Left forelimb (tissue), 1 donor: ENCODE data around the gene BLID.

Source experiments
- DNase-seq: peaks from one replicate; pipeline ENCODE4 v3.0.0-alpha.2; 2018; ENCODE audit warnings: low spot score

BLID gene

DNA sequence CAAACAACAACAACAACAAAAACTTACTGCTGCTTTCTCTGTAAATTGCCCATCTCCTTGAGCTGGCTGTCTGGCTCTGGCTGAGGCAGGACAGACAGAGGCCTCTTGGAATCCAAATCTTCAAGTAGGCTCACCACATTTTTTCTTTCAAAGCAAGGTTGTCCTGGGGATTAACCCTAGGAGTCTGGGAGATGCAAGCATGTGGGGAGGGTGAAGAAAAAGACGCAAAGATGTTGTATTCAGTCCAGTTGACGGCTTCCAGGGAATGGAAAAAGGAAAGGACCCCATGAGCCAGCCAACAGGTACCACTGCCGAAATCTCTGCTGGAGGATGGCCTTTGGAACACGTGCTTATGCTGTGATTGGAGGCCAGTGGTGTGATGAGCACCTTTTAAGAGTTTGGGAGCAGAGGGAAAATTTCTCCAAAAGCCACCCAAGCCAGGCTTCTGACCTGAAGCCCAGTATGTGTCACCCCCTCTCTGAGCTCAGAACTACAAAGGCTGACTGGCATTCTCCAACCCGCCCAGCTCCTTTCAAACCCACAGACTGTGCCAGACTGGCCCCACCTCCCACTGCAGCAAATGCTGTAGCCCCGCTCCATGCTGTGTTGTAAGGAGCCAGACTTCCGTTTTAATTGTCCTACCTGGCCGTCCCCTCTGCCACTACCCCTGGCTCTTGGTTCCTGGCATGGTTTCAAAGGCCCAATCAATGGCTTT is 10.8 kb downstream of the BLID start:
- no peak for DNase-seq

DNA sequence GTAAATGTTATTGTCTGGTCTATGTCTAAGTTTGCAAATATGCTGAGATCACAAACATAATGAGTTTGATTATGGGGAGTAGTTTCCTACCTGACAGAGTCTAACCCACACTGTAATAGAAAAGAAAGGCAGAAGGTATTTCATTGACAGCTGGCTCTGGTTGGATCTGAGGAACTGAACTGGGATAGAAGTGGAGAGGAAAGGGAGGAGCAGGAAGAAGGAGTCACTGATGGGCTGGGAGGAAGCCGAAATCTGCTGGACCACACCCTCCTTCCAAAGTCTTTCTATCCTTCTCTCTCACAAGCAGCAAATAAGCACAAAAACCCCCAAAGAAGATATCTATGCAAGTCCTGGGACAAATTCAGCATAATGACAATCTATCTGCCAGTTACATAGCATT is 11.7 kb downstream of the BLID start:
- no peak for DNase-seq

DNA sequence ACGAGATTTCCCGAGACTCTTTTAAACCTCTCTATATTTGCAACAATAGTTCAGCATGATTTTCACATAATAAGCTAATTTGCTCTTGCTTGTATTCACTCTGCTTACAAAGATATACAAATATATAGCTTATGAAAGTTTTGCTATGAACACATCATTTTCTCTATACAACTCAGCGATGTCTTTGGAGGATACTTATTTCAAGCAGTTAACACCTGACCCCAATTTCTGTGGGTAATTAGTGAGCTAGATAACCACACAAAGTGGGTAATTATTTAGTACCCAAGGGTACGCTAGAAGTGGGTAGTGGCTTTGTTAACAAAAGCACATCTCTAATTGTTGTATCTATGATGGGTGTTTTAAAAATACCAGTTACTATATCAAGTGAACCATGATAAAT is 12.3 kb downstream of the BLID start:
- DNase-seq, result no peak

DNA sequence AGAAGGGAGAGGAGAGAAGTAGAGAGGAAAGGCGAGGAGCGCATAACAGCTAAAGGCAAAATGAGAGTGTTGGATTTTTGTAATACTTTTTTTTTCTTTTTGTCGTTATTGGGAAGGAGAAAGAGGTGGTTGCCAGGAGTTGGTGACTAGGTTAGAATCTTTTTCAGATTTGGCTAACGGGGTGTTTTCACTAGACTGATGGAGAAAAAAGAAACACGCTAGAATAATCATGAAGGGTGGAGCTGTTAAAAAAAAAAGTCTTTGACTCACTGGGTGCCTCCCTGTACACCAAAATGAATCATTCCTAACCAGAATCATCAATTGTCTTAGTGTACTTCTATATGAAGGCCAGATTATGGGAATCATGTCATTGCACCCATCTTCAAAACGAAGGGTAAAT is 12.7 kb downstream of the BLID start:
- DNase-seq, result no peak

DNA sequence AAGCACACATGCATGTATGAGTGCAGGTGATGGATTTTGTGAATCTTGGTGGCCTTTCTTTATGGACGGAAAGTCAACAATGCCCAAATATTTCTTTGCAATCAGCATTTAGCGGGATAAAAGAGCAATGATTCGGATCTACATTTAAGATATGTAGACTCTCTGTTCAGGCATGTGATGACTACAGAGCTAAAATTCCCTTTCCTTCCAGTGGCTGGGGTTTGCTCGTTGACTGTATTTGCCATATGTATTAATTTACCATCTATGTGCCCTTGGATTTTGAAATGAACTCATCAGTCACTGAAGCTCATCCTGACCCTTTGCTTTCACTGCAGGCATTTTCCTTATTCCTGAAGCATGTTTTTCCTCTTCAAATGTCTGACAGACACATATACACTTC is 13.6 kb downstream of the BLID start:
- no peak for DNase-seq

DNA sequence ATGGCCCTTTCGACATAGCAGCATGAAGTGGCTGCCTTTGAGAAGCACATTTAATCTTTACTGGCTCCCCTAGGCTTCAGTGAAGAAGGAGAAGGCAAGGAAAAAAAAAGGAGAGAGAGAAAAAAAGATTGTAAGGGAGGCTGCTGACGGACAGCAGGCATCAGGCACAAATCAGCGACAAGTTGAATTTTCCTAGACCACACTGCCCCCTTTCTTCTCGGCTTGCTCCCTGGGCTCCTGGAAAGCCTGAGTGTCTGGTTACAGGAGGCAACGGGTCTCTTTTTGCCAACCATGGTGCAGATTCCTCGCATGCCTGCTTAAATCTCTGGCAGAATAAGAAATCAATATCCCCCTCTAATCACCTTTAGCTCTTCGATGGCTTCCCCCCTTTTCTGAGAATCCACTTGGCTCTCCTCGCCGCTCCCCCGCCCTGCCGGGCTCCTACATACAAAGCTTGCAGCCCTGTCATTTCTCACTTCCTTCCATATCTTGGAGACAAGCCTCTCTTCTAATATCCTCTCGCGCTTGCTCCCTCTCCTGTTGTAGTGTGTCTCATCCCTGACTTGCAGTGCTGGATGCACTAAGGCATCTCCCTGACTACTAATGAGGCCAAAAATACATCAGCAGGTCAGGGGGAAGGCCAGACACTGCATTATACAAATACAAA is 14.3 kb downstream of the BLID start:
- DNase-seq, result peak; percentile 92

DNA sequence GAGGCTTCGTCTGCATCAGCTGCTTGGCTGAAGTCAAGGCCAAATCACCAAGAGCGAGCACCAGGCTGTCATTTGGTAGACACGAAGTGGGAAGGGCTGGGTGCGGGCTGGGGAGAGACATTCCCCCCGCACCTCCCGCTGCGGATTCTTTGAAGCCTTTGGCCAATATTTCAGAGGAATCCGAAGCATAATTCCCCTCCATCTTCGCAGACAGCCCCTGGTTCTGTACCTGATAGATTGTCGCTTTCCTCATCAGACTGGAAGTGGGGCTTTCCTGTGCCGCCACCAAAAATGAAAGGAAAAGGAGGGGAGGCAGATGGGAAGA is 15.3 kb downstream of the BLID start:
- DNase-seq, result peak; percentile 77

DNA sequence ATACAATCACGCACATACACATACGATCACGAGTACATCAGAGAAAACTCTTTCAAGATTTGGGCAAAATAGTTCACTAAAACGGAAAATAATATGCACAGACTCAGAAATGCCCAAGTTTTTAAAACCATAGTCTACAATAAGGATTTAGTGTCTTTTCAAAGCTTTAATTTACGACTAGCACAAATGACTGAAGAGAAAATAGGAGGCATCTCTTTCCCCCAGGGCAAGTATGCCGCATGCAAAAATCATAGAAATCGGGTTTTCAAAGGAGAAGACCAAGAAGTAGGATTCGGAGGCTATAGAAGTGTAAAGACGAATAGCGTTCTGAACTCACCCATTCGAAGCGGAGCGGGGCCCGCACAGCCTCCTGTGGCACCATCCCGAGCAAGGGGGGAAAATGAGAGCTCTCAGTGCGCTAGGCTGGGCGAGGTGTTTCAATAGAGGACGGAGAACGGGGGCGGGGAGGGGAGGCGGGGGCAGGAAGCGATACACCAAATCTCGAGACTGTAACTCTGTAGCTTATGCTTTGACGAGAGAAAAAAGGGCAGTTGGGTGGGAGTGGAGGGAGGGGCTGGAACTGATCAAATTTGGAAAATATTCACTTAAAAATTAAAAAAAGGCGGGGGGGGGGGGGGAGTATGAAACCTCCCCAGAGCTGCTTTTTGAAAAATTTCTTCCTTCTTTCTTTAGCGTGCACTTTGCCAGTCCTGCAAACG is 15.8 kb downstream of the BLID start:
- DNase-seq, result peak; percentile 88

DNA sequence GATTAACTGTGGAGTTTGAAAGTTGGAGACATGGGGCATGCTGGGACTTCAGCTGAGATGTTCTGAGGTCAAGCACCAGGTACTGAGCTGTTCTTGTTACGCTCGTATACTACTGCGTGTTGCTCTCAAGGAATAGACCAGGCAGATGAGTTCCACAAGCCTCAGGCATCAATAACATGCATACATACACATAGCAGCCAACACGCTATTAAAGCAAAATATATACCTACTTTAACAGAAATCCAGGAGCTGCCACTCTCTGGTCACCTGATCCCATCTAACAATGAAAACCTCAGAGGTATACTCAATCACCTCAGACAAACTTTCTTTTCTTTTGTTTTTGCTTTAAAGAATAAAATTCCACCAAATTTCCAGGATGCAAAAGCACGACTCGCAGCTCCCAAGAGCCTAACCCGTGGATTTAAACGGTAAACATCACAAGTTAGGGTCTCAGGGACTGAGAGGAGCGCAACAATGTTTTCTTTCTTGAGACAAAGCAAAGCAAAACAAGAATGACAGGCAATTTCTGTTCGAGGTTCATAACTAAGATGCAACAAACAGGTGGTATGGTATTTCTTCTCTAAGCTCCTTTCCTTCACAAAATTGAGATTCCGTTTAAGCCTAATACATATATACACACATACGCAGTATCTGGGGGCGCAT is 16.5 kb downstream of the BLID start:
- no peak for DNase-seq

DNA sequence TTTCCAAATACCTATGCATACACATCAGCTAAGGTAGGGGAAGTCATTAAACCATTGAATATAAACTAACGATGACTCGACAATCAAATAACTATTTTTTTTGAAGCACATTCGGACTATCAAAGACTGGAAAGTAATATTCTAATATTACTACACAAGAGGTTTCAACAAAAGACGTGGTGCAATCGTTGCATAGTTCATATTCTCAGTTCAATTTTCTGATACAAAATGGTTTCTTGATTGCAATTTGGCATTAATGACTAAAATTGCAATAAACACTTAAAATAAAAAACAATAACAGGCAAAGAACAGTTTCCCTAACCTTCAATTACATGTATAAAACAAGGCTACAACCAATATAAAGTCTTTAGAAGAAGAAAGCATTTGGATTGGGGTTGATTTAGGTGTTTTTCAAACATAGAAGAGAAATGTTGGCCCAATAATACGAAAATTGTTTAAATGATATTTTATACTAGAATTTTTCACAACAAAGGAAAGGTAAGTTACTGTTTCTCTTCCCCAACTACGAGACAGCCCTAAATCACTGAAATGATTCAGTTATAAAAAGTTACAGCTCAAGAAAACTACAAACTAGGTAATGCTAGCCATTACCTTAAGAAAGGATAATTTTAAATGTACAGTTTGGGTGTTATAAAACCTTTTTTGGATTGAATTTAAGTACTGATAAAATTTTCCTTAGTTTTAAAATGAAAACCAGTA is 17.6 kb downstream of the BLID start:
- no peak for DNase-seq

DNA sequence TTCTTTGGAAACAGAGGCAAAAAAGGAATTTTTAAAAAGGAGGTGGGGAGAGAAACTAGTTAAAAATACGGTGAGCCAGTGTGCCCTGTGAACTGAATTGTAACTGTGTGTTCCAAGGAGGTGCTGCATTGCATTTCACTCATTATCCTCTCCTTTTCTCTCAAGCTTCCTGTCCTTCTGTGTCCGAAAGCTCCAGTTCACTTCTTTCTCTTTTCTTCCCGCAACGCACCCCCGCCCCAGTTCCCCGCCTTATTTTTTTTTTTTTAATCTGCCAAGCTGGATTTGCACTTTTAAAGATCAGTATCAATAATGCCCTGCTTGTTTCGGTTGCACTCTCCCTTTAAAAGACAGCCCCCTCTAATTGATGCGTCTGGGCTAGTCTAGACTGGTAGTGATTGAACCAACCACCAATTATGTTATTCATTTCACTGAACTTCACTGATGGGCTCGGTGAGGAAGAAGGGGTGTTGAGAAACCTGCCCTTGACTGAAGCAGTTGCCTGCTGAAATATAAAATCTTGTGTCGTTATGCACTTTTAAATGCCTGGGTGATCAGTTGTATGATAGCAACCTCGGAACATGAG is 18.5 kb downstream of the BLID start:
- no peak for DNase-seq

DNA sequence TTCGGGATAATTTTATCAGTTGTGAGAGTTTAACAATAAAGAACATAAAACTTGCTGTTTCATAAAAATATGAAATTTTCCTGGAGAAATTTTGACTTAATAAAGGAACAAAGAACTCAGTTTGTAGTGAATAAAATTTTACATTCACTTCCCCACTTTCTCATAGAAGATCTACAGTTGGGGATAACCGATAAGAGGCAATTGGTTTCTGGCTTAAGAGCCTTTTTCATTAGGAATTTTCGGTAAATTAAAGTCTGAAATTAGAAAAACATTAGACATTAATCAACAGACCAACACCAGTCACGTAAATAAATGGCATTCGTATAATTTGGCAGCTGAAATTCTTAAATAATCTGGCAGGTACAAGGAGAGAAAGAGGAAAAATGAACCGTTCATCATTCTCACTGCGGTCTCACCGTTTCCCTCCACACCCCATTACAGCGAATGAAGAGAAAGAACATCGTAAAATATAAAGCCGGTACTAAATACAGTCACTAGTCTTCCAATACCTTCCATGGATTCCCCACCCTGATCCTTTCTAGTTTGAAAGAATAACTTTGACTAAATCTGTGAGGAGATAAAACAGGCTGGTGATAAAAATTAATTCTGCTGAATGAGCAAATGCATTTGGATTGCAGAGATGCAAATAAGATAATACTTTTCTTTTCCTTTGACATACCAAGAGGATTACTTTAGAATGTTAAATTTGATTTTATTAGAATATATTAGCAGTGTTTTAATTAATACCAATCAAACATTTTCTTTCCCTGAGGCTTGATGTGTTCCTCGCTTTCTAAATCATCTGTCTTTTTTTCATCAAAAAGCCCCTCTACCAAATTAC is 19.5 kb downstream of the BLID start:
- DNase-seq, result no peak

DNA sequence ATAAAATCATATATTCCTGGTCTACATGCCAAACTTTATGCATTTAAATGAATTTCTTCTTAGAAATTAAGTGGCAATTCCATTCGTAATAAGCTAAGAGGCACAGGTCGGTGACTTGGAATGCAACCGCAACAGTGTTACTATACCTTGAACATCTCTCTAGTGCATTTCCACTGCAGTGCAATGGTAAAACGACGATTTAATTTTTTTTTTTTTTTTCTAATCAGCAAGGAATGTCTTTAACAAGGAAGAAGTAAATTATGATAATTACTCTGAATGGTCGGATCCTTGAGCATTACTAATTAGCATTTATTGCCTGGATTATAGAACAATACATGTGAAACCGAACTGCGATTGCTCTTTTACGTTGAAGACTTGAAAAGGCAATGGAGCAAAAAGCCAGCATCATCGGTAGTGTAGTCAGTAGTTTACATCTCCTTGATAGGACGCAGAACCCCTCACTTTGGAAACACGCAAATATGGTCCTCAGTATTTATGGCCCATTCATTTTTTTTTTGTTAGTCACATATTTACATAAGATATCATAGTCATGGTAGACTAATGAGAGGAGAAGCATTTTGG is 20.2 kb downstream of the BLID start:
- no peak for DNase-seq

DNA sequence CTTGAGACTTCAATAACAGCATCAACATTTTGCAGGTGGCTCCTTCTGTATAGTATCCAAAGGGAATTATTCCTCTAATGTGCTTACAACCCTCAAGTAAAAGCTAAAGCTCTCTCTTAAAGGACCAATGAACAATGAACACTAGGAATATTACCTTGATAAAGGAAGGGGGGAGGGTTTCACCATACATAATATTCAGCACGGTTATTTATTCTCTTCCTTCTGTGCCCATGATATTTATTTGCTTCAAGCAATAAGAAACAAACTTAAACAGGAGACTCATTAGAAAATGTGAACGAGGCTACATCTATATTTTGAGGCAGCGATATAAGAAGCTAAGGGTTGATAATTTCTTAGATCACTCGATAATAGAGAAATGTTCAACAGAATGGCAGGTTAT is 21.2 kb downstream of the BLID start:
- no peak for DNase-seq

DNA sequence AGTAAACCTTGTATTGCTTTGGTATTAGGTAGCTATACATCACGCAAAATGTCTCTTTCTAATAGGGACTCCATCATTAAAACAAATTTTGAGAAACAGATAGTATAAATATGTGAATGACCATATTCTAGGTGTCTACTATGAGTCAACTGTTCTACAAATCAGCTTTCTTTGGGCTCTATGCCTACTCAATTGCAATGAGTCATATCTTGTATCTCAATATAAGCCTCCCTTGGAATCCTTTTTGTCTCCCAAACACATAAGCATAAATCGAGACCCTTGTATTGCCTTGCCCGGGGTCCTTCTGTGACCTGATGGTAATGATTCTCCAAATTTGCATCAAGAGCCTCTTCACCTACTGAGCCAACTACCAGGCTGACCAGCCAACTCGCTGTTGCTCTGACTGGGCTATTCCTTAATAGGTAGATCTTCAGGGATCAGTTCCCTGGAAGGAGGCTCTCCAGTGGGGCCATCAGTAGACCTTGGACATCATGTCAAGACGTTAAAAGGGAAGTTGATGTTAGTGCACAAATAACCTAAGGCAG is 22.2 kb downstream of the BLID start:
- DNase-seq, result no peak

DNA sequence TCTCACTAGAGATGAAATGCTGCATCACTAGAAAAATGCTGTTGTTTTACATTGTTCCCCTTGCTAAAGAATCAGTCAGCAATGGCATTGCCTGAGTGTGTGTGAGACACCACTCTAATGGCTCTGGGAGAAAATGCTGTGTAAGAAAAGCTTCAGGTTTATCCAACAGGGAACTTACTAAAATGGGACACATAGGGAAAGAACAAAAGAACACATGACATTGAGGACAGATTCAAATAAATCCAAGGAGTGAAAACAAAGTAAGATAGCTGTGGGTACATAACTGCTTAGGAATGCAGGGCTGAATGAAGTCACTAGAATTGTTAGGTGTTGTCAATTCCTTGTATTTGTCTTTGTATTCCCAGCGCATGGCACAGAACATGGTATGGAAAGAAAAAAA is 24.2 kb downstream of the BLID start:
- no peak for DNase-seq

DNA sequence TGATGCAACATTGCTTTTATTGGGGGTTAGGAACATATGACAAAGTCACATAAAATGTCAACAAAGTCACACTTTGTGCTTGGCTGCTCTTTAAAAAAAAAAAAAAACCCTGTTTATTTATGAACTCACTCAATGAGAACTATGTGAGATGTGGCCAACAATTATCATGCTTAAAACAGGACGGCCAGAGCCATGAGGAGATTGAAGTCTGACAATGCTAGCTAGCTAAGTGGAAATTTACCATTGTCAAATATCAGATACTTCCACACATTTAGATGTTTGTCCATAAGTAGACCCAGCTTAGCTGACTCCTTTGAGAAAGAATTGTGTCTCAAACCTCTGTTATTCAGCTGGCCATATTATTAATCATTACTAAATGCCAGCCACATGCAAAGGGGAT is 26.9 kb downstream of the BLID start:
- no peak for DNase-seq

DNA sequence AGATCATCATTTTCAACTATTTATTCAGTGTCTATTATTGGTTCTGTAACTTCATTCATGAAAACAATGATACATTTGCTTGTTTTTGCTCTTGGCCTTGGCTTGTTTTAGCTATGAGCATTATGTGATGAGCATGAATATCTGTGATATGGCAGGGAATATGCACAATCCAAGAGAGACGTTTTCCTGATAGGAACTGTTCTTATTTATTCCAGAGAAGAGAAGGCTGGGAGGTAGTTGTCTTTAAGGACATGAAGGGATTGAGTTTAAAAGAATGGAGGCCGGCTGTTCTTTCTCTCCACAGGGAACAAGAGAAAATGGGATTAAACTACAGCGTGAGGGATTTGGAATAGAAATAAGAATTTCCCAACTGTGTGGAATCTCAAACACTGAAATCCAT is 30.3 kb downstream of the BLID start:
- no peak for DNase-seq

DNA sequence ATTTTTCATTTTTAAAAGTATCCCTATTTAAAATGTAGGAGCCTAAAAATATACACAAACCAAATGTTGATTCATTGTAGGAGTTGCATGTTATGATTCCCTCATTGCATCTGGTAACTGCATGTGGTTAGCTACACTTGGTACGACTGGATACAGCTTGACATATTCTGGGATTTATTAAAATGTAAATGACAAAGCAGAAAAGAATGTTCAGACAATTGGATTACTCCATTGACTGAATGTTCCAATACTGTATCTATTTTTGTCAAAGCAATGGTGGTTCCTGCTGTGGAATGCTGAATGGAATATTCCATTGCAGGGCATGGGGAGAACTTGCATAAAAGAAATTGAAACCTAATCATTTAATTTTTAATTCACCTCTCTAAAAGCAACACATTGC is 30.8 kb downstream of the BLID start:
- no peak for DNase-seq

DNA sequence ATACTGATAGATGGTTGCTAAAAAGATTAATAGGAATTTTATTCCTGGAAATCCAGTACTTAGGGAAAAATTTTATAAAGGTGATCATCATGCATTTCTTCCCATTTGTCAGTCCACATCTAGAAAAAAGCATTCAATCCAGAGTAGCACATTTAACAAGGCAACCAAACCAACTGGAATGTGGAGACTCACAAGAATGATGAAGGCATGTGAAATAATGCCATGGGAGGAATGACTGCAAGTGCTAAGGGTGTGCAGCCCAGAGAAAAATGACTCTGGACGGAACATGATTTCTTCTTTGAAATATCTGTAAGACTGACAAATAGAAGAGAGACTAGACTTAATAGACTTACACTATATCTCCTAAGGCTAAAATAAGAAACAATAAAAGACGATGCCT is 33.8 kb downstream of the BLID start:
- no peak for DNase-seq
